HG02973 (cell line): ENCODE data around the gene COL25A1.

ENCODE experiments used
- ATAC-seq: cut with Tn5 transposase; IDR thresholded peaks from one replicate; pipeline ENCODE4 v1.9.1; 2021; ENCODE audit warnings: moderate library complexity; ENCODE audit not compliant: unreplicated experiment

COL25A1 gene

GRCh38 chr4:109294006-109294405, 8.5 kb downstream of the COL25A1 start:
- ATAC-seq, result peak; percentile 96

- ATAC-seq, result no peak
These were observed 10.7 kb downstream of the COL25A1 start for GRCh38 chr4:109291707-109292238.

GRCh38 chr4:109290918-109291317, 11.5 kb downstream of the COL25A1 start:
- no peak for ATAC-seq

GRCh38 chr4:109278594-109279031, 23.8 kb downstream of the COL25A1 start:
- ATAC-seq, result peak; percentile 91

- peak; percentile 76 for ATAC-seq
These were observed 25.9 kb downstream of the COL25A1 start for GRCh38 chr4:109276482-109277095.

DNA sequence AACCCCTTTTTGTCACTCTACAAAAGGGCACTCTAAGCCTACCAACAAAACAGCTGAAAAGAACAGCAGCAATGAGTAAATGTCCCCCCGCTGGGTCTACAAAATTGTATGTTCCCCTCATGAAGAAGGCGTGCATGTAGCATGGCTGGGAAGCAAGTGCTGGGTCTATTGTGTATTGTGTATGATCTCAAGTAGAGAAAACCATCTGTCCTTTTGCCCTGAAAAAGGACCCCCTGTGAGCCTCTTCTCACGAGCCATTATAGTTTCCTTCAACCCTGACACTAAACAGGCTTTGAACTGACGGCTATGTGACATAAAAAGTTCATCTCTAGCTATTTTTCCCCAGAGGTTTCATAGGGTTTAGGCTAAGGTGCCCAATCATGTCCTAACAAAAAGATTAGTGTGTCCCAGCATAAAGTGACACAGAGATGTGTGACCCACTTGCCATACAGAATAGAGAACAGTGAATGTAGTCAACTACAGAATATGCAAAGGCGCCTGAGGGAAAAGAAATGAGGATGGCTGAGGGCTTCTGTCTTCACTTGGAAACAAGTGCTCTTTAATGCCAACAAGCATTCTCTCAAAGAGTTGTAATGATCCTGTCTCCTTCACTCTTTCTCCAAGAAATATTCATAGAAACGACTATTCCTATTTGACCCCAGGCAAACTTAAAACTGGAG, 27.3 kb downstream of the COL25A1 start:
- no peak for ATAC-seq

GRCh38 chr4:109266891-109267290, 35.6 kb downstream of the COL25A1 start:
- ATAC-seq, result no peak

DNA sequence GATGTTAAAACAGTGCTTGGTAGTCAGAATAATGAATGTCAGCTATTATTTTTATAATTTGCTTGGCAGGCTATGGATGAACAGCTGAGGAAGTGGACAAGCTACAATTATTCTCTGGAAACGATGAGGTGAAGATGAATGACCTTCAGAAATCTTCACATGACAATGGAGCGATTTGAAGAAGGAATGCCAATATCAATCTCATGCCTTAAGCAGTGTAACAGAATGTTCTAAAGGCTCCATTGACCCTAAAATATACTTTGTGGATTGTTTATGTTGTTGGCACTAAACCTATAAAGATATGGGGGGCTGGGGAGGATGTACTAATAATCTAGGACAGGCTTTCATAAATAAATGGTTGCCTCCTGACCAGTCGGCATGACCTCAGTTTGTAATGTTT, 36.2 kb downstream of the COL25A1 start:
- no peak for ATAC-seq

DNA sequence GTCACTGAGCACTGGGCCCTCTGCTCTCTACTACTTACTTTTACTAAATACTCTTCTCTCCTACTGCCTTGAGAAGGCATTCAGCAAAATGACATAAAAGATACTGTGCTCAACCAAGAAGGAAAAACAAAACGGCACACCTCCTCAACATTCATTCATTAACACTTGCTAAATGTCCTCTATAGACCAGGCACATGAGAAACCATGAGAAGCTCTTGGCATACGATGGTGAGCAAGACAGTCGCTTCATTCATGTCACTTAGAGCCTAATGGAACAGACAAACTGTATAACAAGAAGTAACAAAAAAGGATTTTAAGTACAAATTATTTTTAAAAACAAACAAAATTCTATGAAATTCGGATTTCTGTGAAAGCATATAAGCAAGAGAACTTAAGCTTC, 38.7 kb downstream of the COL25A1 start:
- no peak for ATAC-seq

DNA sequence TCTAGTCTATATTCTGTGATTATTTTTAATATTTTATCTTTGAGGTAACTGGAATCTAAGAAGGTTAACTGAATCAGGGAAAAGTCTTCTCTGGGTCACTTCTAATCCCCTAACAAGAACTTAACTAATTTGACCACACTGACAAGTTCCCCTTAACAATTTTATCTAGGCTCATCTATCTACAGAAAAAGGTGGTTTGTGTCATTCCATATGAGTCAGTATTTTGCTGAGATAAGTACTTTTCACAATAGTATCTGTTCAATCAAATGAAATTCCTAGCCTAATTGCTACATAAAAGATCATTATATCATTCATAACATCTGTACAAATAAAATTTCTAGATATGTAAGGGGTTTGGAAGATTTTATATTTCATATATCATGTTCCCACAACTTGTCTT, 45.6 kb downstream of the COL25A1 start:
- no peak for ATAC-seq

- ATAC-seq, result no peak
These were observed 47.6 kb downstream of the COL25A1 start for GRCh38 chr4:109254845-109255244.

DNA sequence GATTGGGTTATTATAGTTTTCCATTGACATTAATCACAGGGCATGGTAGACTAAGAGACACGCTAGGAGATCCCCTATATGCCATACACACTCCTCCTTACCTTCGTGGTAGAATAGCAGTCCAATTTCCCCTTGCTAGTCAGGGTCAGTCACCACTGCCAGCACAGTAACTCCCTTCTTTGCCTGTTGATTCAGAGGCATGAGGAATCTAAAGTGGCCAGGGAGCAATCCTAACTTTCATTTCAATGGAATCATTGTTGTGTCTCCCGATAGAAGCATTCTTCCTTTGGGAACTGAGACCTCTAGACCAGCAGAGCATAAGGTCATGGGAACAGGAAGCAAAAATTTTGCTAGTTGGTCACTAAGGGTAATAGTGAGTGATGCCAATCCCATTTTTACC, 51.1 kb downstream of the COL25A1 start:
- no peak for ATAC-seq

- ATAC-seq, result no peak
These were observed 54.0 kb downstream of the COL25A1 start for GRCh38 chr4:109248322-109248900.

DNA sequence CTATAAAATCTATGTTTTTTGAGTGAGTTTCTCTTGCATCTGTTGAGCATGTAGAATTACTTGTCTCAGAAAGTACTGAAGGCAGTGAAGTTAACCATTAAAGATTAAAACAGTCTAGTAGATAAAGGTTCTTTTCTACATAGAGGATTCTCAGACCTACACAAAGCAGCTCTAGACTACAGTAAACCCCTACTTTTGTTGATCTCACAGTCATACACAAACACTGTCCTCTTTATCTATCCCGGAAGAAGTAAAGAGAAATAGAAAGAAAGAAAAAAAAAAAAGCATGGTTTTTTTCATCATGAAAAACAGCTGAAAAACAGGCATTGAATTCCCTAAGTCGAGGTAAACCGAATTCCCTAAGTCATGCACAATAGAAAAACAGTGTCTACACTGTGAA, 58.6 kb downstream of the COL25A1 start:
- no peak for ATAC-seq

GRCh38 chr4:109238746-109239145, 63.7 kb downstream of the COL25A1 start:
- ATAC-seq, result no peak

DNA sequence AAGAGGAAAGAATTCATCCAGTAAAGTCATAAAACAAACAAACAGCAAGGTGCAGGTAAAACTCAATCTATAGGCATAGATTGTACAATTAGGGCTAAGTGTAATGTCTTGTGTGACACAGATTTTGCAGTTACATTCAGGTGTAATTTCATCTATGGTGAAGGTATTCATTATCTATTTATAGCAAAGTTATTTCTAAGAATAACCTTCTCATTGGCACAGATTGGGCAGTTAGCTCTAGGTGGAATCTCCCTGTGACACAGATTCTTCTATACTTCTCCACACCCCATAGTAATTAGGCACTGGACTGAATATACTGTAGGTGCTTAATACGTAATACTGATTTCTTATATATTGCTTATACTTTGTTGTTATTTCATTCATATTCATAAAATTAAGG, 66.8 kb downstream of the COL25A1 start:
- no peak for ATAC-seq

- ATAC-seq, result no peak
These were observed 67.9 kb downstream of the COL25A1 start for GRCh38 chr4:109234596-109234995.

GRCh38 chr4:109233570-109233969, 68.9 kb downstream of the COL25A1 start:
- ATAC-seq, result no peak

DNA sequence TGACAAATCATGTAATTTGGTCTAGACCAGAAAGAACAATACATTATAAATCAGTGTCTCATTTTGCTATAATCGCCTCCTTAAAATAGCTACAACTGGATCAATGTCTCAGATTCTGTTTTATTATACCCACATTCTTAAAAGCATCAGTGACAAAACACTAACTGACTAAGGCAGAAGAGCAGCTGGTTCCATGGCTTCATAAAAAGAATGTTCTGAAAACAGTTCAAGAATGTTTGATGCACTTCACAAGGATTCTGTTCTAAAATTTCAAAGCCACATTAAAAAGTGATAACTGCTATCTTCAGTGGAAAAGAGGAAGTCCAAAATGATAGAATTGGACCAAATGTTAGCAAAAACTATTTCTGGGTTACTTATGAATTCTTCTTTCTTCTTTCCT, 69.8 kb downstream of the COL25A1 start:
- ATAC-seq, result no peak

- no peak for ATAC-seq
These were observed 71.1 kb downstream of the COL25A1 start for GRCh38 chr4:109231331-109231730.

GRCh38 chr4:109229028-109229427, 73.4 kb downstream of the COL25A1 start:
- ATAC-seq, result no peak

DNA sequence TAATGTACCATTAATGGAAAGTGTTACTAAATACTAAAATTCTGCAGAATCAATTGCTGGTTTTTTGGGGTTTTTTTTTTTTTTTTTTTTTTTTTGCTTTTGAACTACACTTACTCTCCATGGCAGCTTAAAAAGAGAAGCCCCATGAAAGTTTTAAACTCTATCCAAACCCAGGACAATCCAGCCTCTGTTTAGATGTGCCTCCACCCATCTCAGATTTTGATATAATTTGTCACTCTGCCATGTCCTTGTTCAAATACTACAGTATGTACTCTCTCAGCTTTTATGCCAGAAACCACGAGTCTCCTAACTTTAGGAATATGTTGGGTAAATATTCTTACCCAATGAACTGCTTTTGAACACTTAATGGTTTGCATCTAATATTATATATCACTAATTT, 84.2 kb downstream of the COL25A1 start:
- no peak for ATAC-seq
